HEK293 (cell line): Measurements from ENCODE around the gene PRMT2.

Experiments
- CTCF ChIA-PET: fragments of 350-600 bp; formaldehyde crosslinking; extraction: SDS; loops from one replicate; lab custom pipeline; 2021; ENCODE audit warnings: antibody characterized with exemption; lab: Yijun Ruan, JAX
- POLR2A ChIA-PET: fragments of 300-600 bp; formaldehyde crosslinking; extraction: SDS; loops from one replicate; lab custom pipeline; 2020; ENCODE audit warnings: antibody characterized with exemption, inconsistent platforms; lab: Yijun Ruan, JAX
- H3K27ac ChIP-seq: fragments of 200-500 bp; sonication (Bioruptor generic); 2 replicates; pipeline ENCODE4 v1.5.1; 2014; ENCODE audit warnings: low read depth, low read length, control low read depth, inconsistent platforms; ENCODE audit errors: extremely low read depth
- H3K36me3 ChIP-seq, 2 experiments: fragments of 200-500 bp in 1 of 2; sonication (Bioruptor generic) in 1 of 2; 1 replicate in 1 of 2; 2 replicates in 1 of 2; pipeline ENCODE4 v1.5.1; 2014 to 2017; ENCODE audit warnings: inconsistent platforms in 2 of 2, low read length in 2 of 2; ENCODE audit not compliant: control insufficient read depth in 2 of 2, insufficient read depth in 1 of 2
- H3K4me1 ChIP-seq: fragments of 200-500 bp; sonication (Bioruptor generic); 2 replicates; pipeline ENCODE4 v1.5.1; 2014; ENCODE audit warnings: mild to moderate bottlenecking, low read length, inconsistent platforms; ENCODE audit not compliant: control insufficient read depth, insufficient read depth
- H3K4me3 ChIP-seq: 2 replicates; pipeline ENCODE4 v1.5.1; 2011; ENCODE audit warnings: low read depth, mild to moderate bottlenecking, control low read depth, low read length, moderate library complexity
- H3K9me3 ChIP-seq: fragments of 200-500 bp; sonication (Bioruptor generic); 2 replicates; pipeline ENCODE4 v1.5.1; 2014; ENCODE audit warnings: low read depth, low read length, inconsistent platforms; ENCODE audit not compliant: control insufficient read depth, insufficient read depth
- GLIS2 ChIP-seq: fragments of 450-650 bp; formaldehyde crosslinking; IDR thresholded peaks from 2 replicates; pipeline ENCODE4 v1.5.1; 2016; ENCODE audit warnings: missing biosample characterization, missing genetic modification characterization
- INSM2 ChIP-seq: fragments of 450-650 bp; formaldehyde crosslinking; IDR thresholded peaks from 2 replicates; pipeline ENCODE4 v1.5.1; 2016; ENCODE audit warnings: missing biosample characterization, missing genetic modification characterization
- WT1 ChIP-seq: fragments of 450-650 bp; formaldehyde crosslinking; IDR thresholded peaks from 2 replicates; pipeline ENCODE4 v1.5.1; 2016; ENCODE audit warnings: missing biosample characterization, missing genetic modification characterization
- ZBTB11 ChIP-seq: fragments of 450-650 bp; formaldehyde crosslinking; conservative IDR thresholded peaks from 2 replicates; pipeline ENCODE4 v1.5.1; 2016; ENCODE audit warnings: low read depth, missing biosample characterization, missing genetic modification characterization
- ZBTB6 ChIP-seq: fragments of 450-650 bp; formaldehyde crosslinking; IDR thresholded peaks from 2 replicates; pipeline ENCODE4 v1.5.1; 2017; ENCODE audit warnings: missing biosample characterization, missing genetic modification characterization
- ZFP3 ChIP-seq: fragments of 450-650 bp; formaldehyde crosslinking; IDR thresholded peaks from 2 replicates; pipeline ENCODE4 v1.5.1; 2016; ENCODE audit warnings: low read depth, missing biosample characterization, missing genetic modification characterization
- ZNF140 ChIP-seq: fragments of 450-650 bp; formaldehyde crosslinking; IDR thresholded peaks from 2 replicates; pipeline ENCODE4 v1.5.1; 2016; ENCODE audit warnings: missing biosample characterization, missing genetic modification characterization
- ZNF221 ChIP-seq: fragments of 450-650 bp; formaldehyde crosslinking; IDR thresholded peaks from 2 replicates; pipeline ENCODE4 v1.5.1; 2017; ENCODE audit warnings: missing biosample characterization, missing genetic modification characterization, borderline replicate concordance
- ZNF423 ChIP-seq: fragments of 450-650 bp; formaldehyde crosslinking; IDR thresholded peaks from 2 replicates; pipeline ENCODE4 v1.5.1; 2016; ENCODE audit warnings: missing biosample characterization, missing genetic modification characterization
- ZNF518A ChIP-seq: fragments of 450-650 bp; formaldehyde crosslinking; conservative IDR thresholded peaks from 2 replicates; pipeline ENCODE4 v1.5.1; 2016; ENCODE audit warnings: low read depth, missing biosample characterization, missing genetic modification characterization
- ZNF544 ChIP-seq: fragments of 450-650 bp; formaldehyde crosslinking; IDR thresholded peaks from 2 replicates; pipeline ENCODE4 v1.5.0; 2017; ENCODE audit warnings: missing biosample characterization, missing genetic modification characterization
- ZNF660 ChIP-seq: fragments of 450-650 bp; IDR thresholded peaks from 2 replicates; pipeline ENCODE4 v1.5.1; 2018; ENCODE audit warnings: missing biosample characterization, mild to moderate bottlenecking, missing genetic modification characterization
- ZNF747 ChIP-seq: fragments of 450-650 bp; formaldehyde crosslinking; IDR thresholded peaks from 2 replicates; pipeline ENCODE4 v1.5.1; 2016; ENCODE audit warnings: missing biosample characterization, missing genetic modification characterization
- ZSCAN16 ChIP-seq: fragments of 450-650 bp; formaldehyde crosslinking; IDR thresholded peaks from 2 replicates; pipeline ENCODE4 v1.5.1; 2016; ENCODE audit warnings: missing biosample characterization, missing genetic modification characterization
- ZSCAN23 ChIP-seq: fragments of 450-650 bp; formaldehyde crosslinking; IDR thresholded peaks from 2 replicates; pipeline ENCODE4 v1.5.1; 2016; ENCODE audit warnings: missing biosample characterization, missing genetic modification characterization

The PRMT2 gene

GRCh38 chr21:46613391-46613790 is 22.1 kb upstream of the PRMT2 start (continued):
- TF ChIP-seq ZNF518A (tag by site-specific recombination) = no peak

GRCh38 chr21:46616050-46616449 is 19.4 kb upstream of the PRMT2 start:
- Histone ChIP-seq H3K36me3 (no peaks in the 10 kb centered on the region), H3K27ac (no peak overlapping the region), H3K9me3 (no peaks in the 10 kb centered on the region), H3K4me3 (no peak overlapping the region), H3K4me1 (no peaks in the 10 kb centered on the region)
- CTCF ChIA-PET = no interaction called here
- POLR2A ChIA-PET = no interaction called here
- TF ChIP-seq ZNF544 (tag by site-specific recombination) (no peak), ZNF221 (tag by site-specific recombination) (no peak), ZBTB11 (tag by site-specific recombination) (no peak), ZNF660 (no peak), INSM2 (tag by site-specific recombination) (no peak), ZSCAN23 (tag by site-specific recombination) (no peak), ZFP3 (tag by site-specific recombination) (no peak), ZNF747 (tag by site-specific recombination) (no peak), GLIS2 (tag by site-specific recombination) (no peak), ZBTB6 (tag by site-specific recombination) (no peak), ZSCAN16 (tag by site-specific recombination) (no peak), ZNF423 (tag by site-specific recombination) (no peak), WT1 (tag by site-specific recombination) (no peak), ZNF140 (tag by site-specific recombination) (no peak)
